Parathyroid adenoma (tissue), 2 donors: Measurements from ENCODE around the gene FAM193B.

ENCODE experiments used
- H2AFZ ChIP-seq: fragments of 300-600 bp; sonication (generic); one replicate; pipeline ENCODE4 v1.7.0; 2017; ENCODE audit warnings: antibody characterized with exemption, mild to moderate bottlenecking
- H3K27ac ChIP-seq: fragments of 300-600 bp; sonication (generic); one replicate; pipeline ENCODE4 v1.7.0; 2017
- H3K27me3 ChIP-seq: fragments of 300-600 bp; sonication (generic); one replicate; pipeline ENCODE4 v1.7.0; 2017; ENCODE audit warnings: low read length; ENCODE audit not compliant: control insufficient read depth, insufficient read depth
- H3K36me3 ChIP-seq: fragments of 300-600 bp; sonication (generic); one replicate; pipeline ENCODE4 v1.7.0; 2017; ENCODE audit warnings: low read length; ENCODE audit not compliant: control insufficient read depth, insufficient read depth
- H3K4me1 ChIP-seq: fragments of 300-600 bp; sonication (generic); one replicate; pipeline ENCODE4 v1.7.0; 2017; ENCODE audit warnings: control low read depth
- H3K4me2 ChIP-seq: fragments of 300-600 bp; sonication (generic); one replicate; pipeline ENCODE4 v1.7.0; 2017; ENCODE audit warnings: low read length
- H3K4me3 ChIP-seq: fragments of 300-600 bp; sonication (generic); one replicate; pipeline ENCODE4 v1.7.0; 2017; ENCODE audit warnings: low read depth, low read length
- H3K79me2 ChIP-seq: fragments of 300-600 bp; sonication (generic); one replicate; pipeline ENCODE4 v1.7.0; 2017; ENCODE audit warnings: control low read depth
- H3K9ac ChIP-seq: fragments of 300-600 bp; sonication (generic); one replicate; pipeline ENCODE4 v1.7.0; 2017; ENCODE audit warnings: mild to moderate bottlenecking
- H3K9me3 ChIP-seq: fragments of 300-600 bp; sonication (generic); one replicate; pipeline ENCODE4 v1.7.0; 2017; ENCODE audit warnings: low read length; ENCODE audit not compliant: control insufficient read depth
- TF ChIP-seq, protein P1 (sequence below): fragments of 300-600 bp; sonication (generic); IDR thresholded peaks from one replicate; pipeline ENCODE4 v1.7.0; 2017; ENCODE audit warnings: antibody characterized with exemption, mild to moderate bottlenecking
- donor health status: primary hyperparathyroidism.

Gene FAM193B

GRCh38 chr5:177590406-177590805 lies 36.0 kb upstream of the FAM193B start:
- peaks cover 4% of the 10 kb centered on the region for H3K79me2 ChIP-seq
- no peaks in the 10 kb centered on the region for H3K36me3 ChIP-seq
- H3K4me3 ChIP-seq: no peak overlapping the region
- TF ChIP-seq, protein P1, sequence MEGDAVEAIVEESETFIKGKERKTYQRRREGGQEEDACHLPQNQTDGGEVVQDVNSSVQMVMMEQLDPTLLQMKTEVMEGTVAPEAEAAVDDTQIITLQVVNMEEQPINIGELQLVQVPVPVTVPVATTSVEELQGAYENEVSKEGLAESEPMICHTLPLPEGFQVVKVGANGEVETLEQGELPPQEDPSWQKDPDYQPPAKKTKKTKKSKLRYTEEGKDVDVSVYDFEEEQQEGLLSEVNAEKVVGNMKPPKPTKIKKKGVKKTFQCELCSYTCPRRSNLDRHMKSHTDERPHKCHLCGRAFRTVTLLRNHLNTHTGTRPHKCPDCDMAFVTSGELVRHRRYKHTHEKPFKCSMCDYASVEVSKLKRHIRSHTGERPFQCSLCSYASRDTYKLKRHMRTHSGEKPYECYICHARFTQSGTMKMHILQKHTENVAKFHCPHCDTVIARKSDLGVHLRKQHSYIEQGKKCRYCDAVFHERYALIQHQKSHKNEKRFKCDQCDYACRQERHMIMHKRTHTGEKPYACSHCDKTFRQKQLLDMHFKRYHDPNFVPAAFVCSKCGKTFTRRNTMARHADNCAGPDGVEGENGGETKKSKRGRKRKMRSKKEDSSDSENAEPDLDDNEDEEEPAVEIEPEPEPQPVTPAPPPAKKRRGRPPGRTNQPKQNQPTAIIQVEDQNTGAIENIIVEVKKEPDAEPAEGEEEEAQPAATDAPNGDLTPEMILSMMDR: no peak
- peaks cover 4% of the 10 kb centered on the region for H3K4me1 ChIP-seq
- no peak overlapping the region for H2AFZ ChIP-seq
- no peak overlapping the region for H3K4me2 ChIP-seq
- H3K27ac ChIP-seq: no peak overlapping the region
- H3K27me3 ChIP-seq: no peaks in the 10 kb centered on the region
- H3K9ac ChIP-seq: no peak overlapping the region
- no peaks in the 10 kb centered on the region for H3K9me3 ChIP-seq

DNA sequence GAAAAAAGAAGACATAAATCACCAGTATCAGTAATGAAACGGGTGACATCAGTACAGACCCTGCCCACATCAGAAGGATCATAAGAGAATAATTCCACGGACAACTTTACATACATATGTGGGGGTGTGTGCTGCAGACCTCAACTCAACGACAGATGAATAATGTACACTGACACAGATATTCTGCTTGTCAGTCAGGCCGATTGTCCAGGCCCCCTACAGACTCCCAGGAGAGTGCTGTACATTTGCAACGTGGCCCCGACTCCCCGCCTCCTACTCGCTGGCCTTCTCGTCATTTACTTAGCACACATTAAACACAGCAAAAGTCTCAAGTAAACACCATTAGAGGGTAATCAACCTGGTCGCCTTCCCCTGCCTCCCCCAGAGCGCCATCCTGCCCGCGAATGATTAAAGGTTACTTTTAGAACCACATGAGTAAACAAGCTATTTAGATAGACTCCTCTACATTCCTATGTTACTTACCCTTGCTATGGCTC lies 34.1 kb upstream of the FAM193B start:
- no peak overlapping the region for H3K4me3 ChIP-seq
- no peaks in the 10 kb centered on the region for H3K36me3 ChIP-seq
- no peak overlapping the region for H3K27ac ChIP-seq
- H3K27me3 ChIP-seq: no peaks in the 10 kb centered on the region
- no peak overlapping the region for H3K4me2 ChIP-seq
- peaks cover 4% of the 10 kb centered on the region for H3K79me2 ChIP-seq
- H3K9me3 ChIP-seq: no peaks in the 10 kb centered on the region
- no peak overlapping the region for H3K9ac ChIP-seq
- H2AFZ ChIP-seq: no peak overlapping the region
- TF ChIP-seq, protein P1: no peak
- peaks cover 4% of the 10 kb centered on the region for H3K4me1 ChIP-seq

- H3K27me3 ChIP-seq: no peaks in the 10 kb centered on the region
- no peak overlapping the region for H3K4me2 ChIP-seq
- no peak overlapping the region for H3K9ac ChIP-seq
- no peaks in the 10 kb centered on the region for H3K36me3 ChIP-seq
- no peaks in the 10 kb centered on the region for H3K9me3 ChIP-seq
- H2AFZ ChIP-seq: no peak overlapping the region
- no peaks in the 10 kb centered on the region for H3K4me1 ChIP-seq
- H3K4me3 ChIP-seq: no peak overlapping the region
- H3K27ac ChIP-seq: no peak overlapping the region
- H3K79me2 ChIP-seq: no peaks in the 10 kb centered on the region
- TF ChIP-seq, protein P1: no peak
Observed at GRCh38 chr5:177578316-177578715, 24.0 kb upstream of the FAM193B start.

- H3K79me2 ChIP-seq: no peaks in the 10 kb centered on the region
- no peaks in the 10 kb centered on the region for H3K27me3 ChIP-seq
- H3K4me1 ChIP-seq: no peaks in the 10 kb centered on the region
- H2AFZ ChIP-seq: no peak overlapping the region
- H3K27ac ChIP-seq: no peak overlapping the region
- no peak overlapping the region for H3K4me2 ChIP-seq
- no peak overlapping the region for H3K4me3 ChIP-seq
- no peak overlapping the region for H3K9ac ChIP-seq
- TF ChIP-seq, protein P1: no peak
- H3K36me3 ChIP-seq: no peaks in the 10 kb centered on the region
- H3K9me3 ChIP-seq: no peaks in the 10 kb centered on the region
Observed at GRCh38 chr5:177576169-177576568, 21.8 kb upstream of the FAM193B start.

DNA sequence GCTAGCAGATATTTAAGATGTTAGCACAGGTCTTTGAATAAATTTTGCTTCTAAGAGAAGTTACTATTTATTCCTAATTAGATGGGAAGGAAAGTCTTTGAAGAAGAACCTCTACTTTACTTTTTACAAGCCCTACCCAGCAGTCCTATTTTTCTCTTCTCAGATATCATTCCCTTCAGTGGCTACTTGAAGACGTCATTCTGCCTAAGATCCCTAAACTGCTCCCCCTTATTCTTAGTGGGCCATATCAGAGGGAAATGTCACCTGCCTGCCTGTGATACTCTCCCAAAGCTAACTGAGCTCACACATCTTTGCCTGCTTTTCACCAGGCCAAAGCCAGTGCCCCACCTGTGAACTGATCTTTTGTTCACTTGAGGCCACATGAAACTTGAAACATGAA lies 21.1 kb upstream of the FAM193B start:
- no peak overlapping the region for H3K4me3 ChIP-seq
- TF ChIP-seq, protein P1: no peak

More for the DNA sequence above, 21.1 kb upstream of the FAM193B start:
- Histone ChIP-seq H3K9me3 (no peaks in the 10 kb centered on the region), H3K27ac (no peak overlapping the region), H3K36me3 (no peaks in the 10 kb centered on the region), H3K9ac (no peak overlapping the region), H3K79me2 (no peaks in the 10 kb centered on the region), H3K4me1 (no peaks in the 10 kb centered on the region), H2AFZ (no peak overlapping the region), H3K4me2 (no peak overlapping the region), H3K27me3 (no peaks in the 10 kb centered on the region)
